WTC11 (cell line): Measurements from ENCODE around the gene ATG9B. TPM values are rescaled to one million over a fixed set of nuclear protein-coding genes. Genes with fewer than 3 reads are reported as not detected.

Experiments used
- ATAC-seq: fragments of 200-7000 bp; cut with Tn5 transposase; 2 replicates; pipeline ENCODE4 v1.10.0; 2021; ENCODE audit warnings: mild to moderate bottlenecking, moderate library complexity
- CTCF ChIA-PET: fragments of 300-600 bp; sonication (Branson Sonifier 250); formaldehyde crosslinking; loops from one replicate; lab custom pipeline; 2021; ENCODE audit warnings: antibody characterized with exemption; lab: Charles Lee
- POLR2A ChIA-PET: fragments of 350-600 bp; sonication (Branson Sonifier 250); formaldehyde crosslinking; loops from one replicate; lab custom pipeline; 2021; ENCODE audit warnings: antibody characterized with exemption; lab: Charles Lee
- DNase-seq: peaks from one replicate; pipeline ENCODE4 v3.0.0; 2021; ENCODE audit warnings: low spot score
- H3K27ac Mint-ChIP-seq: 2 replicates; pipeline ENCODE4 v1.8.0; 2021; ENCODE audit warnings: mixed read lengths
- H3K27me3 Mint-ChIP-seq: 2 replicates; pipeline ENCODE4 v1.8.0; 2021; ENCODE audit warnings: low read depth, mild to moderate bottlenecking, moderate library complexity, mixed read lengths
- H3K36me3 Mint-ChIP-seq: 2 replicates; pipeline ENCODE4 v1.8.0; 2021; ENCODE audit warnings: mixed read lengths
- H3K4me1 Mint-ChIP-seq: 2 replicates; pipeline ENCODE4 v1.8.0; 2022; ENCODE audit warnings: mixed read lengths
- H3K4me3 Mint-ChIP-seq: 2 replicates; pipeline ENCODE4 v1.8.0; 2021; ENCODE audit warnings: mild to moderate bottlenecking, moderate library complexity, mixed read lengths
- H3K9me3 Mint-ChIP-seq: 2 replicates; pipeline ENCODE4 v1.8.0; 2021; ENCODE audit warnings: mixed read lengths
- ESRRA ChIP-seq: sonication (generic); formaldehyde crosslinking; IDR thresholded peaks from 2 replicates; pipeline ENCODE4 v1.8.1; 2022; ENCODE audit warnings: mild to moderate bottlenecking, missing genetic modification reagents, borderline replicate concordance
- ETV6 ChIP-seq: sonication (generic); formaldehyde crosslinking; IDR thresholded peaks from 2 replicates; pipeline ENCODE4 v1.8.1; 2022; ENCODE audit warnings: mild to moderate bottlenecking, missing genetic modification reagents
- FOXK1 ChIP-seq: sonication (generic); formaldehyde crosslinking; IDR thresholded peaks from 2 replicates; pipeline ENCODE4 v1.8.0; 2022; ENCODE audit warnings: mild to moderate bottlenecking, moderate library complexity, missing genetic modification reagents
- FOXP1 ChIP-seq: sonication (generic); formaldehyde crosslinking; IDR thresholded peaks from 2 replicates; pipeline ENCODE4 v1.8.0; 2022; ENCODE audit warnings: missing genetic modification reagents, mild to moderate bottlenecking, moderate library complexity, borderline replicate concordance
- GRHL2 ChIP-seq: fragments of 250-450 bp; sonication (Bioruptor Pico); IDR thresholded peaks from 2 replicates; pipeline ENCODE4 v1.8.0; 2022; ENCODE audit warnings: mild to moderate bottlenecking, moderate library complexity; ENCODE audit not compliant: insufficient replicate concordance, severe bottlenecking
- HMGXB4 ChIP-seq: sonication (generic); formaldehyde crosslinking; IDR thresholded peaks from 2 replicates; pipeline ENCODE4 v1.8.1; 2023; ENCODE audit warnings: mild to moderate bottlenecking, moderate library complexity, missing genetic modification reagents
- MYBL2 ChIP-seq: sonication (generic); formaldehyde crosslinking; IDR thresholded peaks from 2 replicates; pipeline ENCODE4 v1.8.1; 2023; ENCODE audit warnings: mild to moderate bottlenecking, moderate library complexity, missing genetic modification reagents
- NFE2L1 ChIP-seq: sonication (generic); formaldehyde crosslinking; IDR thresholded peaks from 2 replicates; pipeline ENCODE4 v1.8.1; 2023; ENCODE audit warnings: missing genetic modification reagents
- NR1H2 ChIP-seq: sonication (generic); formaldehyde crosslinking; IDR thresholded peaks from 2 replicates; pipeline ENCODE4 v1.9.0; 2021; ENCODE audit warnings: mild to moderate bottlenecking, moderate library complexity, missing genetic modification reagents
- SP1 ChIP-seq: sonication (generic); formaldehyde crosslinking; conservative IDR thresholded peaks from 2 replicates; pipeline ENCODE4 v1.8.1; 2022; ENCODE audit warnings: missing genetic modification reagents
- TCF7 ChIP-seq: sonication (generic); formaldehyde crosslinking; IDR thresholded peaks from 2 replicates; pipeline ENCODE4 v1.8.0; 2022; ENCODE audit warnings: mild to moderate bottlenecking, low read depth, missing genetic modification reagents, moderate library complexity
- ZBTB43 ChIP-seq: sonication (generic); formaldehyde crosslinking; IDR thresholded peaks from 2 replicates; pipeline ENCODE4 v1.8.1; 2023; ENCODE audit warnings: mild to moderate bottlenecking, missing genetic modification reagents
- ZNF423 ChIP-seq: fragments of 250-450 bp; sonication (Bioruptor Pico); IDR thresholded peaks from 2 replicates; pipeline ENCODE4 v2.1.2; 2022; ENCODE audit warnings: mild to moderate bottlenecking, moderate library complexity
- total RNA-seq: library from RNA; stranded (reverse); gene quantifications from 3 replicates; pipeline ENCODE4 v1.2.3, GENCODE V29; 2021
- TF ChIP-seq, protein P1 (sequence below): sonication (generic); formaldehyde crosslinking; IDR thresholded peaks from 2 replicates; pipeline ENCODE4 v1.8.0; 2022; ENCODE audit warnings: mild to moderate bottlenecking, missing genetic modification reagents
- TF ChIP-seq, protein P2 (sequence below): sonication (generic); formaldehyde crosslinking; IDR thresholded peaks from 2 replicates; pipeline ENCODE4 v1.8.1; 2022; ENCODE audit warnings: low read depth, missing genetic modification reagents, borderline replicate concordance
- TF ChIP-seq, protein P3 (sequence below): fragments of 200-600 bp; IDR thresholded peaks from 2 replicates; pipeline ENCODE4 v1.8.0; 2022; ENCODE audit warnings: antibody characterized with exemption

Gene ATG9B
- total RNA-seq, 1 experiment from 2014 or later, result 2.4 TPM

- DNase-seq (peak; percentile 62), ATAC-seq (peak; percentile 2; the same call in 1 of the 2 replicates)
- Mint-ChIP-seq H3K27ac (no peak overlapping the region), H3K9me3 (no peaks in the 10 kb centered on the region), H3K4me1 (peaks cover 52% of the 10 kb centered on the region), H3K36me3 (no peaks in the 10 kb centered on the region), H3K27me3 (peaks cover 30% of the 10 kb centered on the region), H3K4me3 (peak overlapping the region; percentile 82)
- POLR2A ChIA-PET, result no interaction called here
- TF ChIP-seq, protein P1, sequence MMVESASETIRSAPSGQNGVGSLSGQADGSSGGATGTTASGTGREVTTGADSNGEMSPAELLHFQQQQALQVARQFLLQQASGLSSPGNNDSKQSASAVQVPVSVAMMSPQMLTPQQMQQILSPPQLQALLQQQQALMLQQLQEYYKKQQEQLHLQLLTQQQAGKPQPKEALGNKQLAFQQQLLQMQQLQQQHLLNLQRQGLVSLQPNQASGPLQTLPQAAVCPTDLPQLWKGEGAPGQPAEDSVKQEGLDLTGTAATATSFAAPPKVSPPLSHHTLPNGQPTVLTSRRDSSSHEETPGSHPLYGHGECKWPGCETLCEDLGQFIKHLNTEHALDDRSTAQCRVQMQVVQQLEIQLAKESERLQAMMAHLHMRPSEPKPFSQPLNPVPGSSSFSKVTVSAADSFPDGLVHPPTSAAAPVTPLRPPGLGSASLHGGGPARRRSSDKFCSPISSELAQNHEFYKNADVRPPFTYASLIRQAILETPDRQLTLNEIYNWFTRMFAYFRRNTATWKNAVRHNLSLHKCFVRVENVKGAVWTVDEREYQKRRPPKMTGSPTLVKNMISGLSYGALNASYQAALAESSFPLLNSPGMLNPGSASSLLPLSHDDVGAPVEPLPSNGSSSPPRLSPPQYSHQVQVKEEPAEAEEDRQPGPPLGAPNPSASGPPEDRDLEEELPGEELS, result 0 out of 2 replicates have a peak, but pooled peaks have one; percentile 23
- TF ChIP-seq ETV6 (CRISPR knock-in tag) (peak; percentile 43; the same call in 1 of the 2 replicates), ESRRA (CRISPR knock-in tag) (0 out of 2 replicates have a peak, but pooled peaks have one; percentile 47), ZNF423 (CRISPR knock-in tag) (peak; percentile 59), NFE2L1 (CRISPR knock-in tag) (0 out of 2 replicates have a peak, but pooled peaks have one; percentile 23), ZBTB43 (CRISPR knock-in tag) (0 out of 2 replicates have a peak, but pooled peaks have one; percentile 42), GRHL2 (CRISPR knock-in tag) (no peak), FOXP1 (CRISPR knock-in tag) (peak; percentile 79), NR1H2 (CRISPR knock-in tag) (no peak), FOXK1 (peak; percentile 44; the same call in 1 of the 2 replicates), HMGXB4 (CRISPR knock-in tag) (peak; percentile 37; the same call in 1 of the 2 replicates), SP1 (CRISPR knock-in tag) (peak; percentile 65; the same call in 1 of the 2 replicates), TCF7 (CRISPR knock-in tag) (peak; percentile 35; the same call in 1 of the 2 replicates), MYBL2 (CRISPR knock-in tag) (no peak)
- TF ChIP-seq, protein P2, sequence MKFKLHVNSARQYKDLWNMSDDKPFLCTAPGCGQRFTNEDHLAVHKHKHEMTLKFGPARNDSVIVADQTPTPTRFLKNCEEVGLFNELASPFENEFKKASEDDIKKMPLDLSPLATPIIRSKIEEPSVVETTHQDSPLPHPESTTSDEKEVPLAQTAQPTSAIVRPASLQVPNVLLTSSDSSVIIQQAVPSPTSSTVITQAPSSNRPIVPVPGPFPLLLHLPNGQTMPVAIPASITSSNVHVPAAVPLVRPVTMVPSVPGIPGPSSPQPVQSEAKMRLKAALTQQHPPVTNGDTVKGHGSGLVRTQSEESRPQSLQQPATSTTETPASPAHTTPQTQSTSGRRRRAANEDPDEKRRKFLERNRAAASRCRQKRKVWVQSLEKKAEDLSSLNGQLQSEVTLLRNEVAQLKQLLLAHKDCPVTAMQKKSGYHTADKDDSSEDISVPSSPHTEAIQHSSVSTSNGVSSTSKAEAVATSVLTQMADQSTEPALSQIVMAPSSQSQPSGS, result no peak
- TF ChIP-seq, protein P3, sequence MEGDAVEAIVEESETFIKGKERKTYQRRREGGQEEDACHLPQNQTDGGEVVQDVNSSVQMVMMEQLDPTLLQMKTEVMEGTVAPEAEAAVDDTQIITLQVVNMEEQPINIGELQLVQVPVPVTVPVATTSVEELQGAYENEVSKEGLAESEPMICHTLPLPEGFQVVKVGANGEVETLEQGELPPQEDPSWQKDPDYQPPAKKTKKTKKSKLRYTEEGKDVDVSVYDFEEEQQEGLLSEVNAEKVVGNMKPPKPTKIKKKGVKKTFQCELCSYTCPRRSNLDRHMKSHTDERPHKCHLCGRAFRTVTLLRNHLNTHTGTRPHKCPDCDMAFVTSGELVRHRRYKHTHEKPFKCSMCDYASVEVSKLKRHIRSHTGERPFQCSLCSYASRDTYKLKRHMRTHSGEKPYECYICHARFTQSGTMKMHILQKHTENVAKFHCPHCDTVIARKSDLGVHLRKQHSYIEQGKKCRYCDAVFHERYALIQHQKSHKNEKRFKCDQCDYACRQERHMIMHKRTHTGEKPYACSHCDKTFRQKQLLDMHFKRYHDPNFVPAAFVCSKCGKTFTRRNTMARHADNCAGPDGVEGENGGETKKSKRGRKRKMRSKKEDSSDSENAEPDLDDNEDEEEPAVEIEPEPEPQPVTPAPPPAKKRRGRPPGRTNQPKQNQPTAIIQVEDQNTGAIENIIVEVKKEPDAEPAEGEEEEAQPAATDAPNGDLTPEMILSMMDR, result no peak
- CTCF ChIA-PET, result interaction anchor here (0.7 to 6.0 kb wide), 15 partner anchors 10 to 645 kb away, joined by 3 to 36 read pairs (median 4); partner anchors contain the start of genes ABCB8 and NOS3
These were observed 49.6 kb downstream of the ATG9B start for GRCh38 chr7:150974468-150975391.
